ENCODE data around the gene SPHKAP. TPM values are rescaled to one million over a fixed set of nuclear protein-coding genes. Genes with fewer than 3 reads are reported as not detected.

The SPHKAP gene
- total RNA-seq, 4 donors from 2014 or later, result 0.07 TPM; not detected in 3

- Histone ChIP-seq H3K27ac (no peak overlapping the region), H3K9me3 (no peaks in the 10 kb centered on the region), H3K36me3 (no peaks in the 10 kb centered on the region), H3K4me3 (no peak overlapping the region), H3K27me3 (no peaks in the 10 kb centered on the region), H3K4me1 (no peaks in the 10 kb centered on the region)
- DNase-seq, result no peak
- TF ChIP-seq POLR2A (IDR thresholded peaks at IDR 0.05) (no peak), CTCF (IDR thresholded peaks at IDR 0.05) (no peak)
- intact Hi-C loops (cut with DNase I; ENCODE audit: low total_unique reads), result no loop called here
Observed at GRCh38 chr2:228118940-228119339, 62.5 kb downstream of the SPHKAP start.

GRCh38 chr2:228107846-228108245 is 73.6 kb downstream of the SPHKAP start:
- Histone ChIP-seq H3K9me3 (no peaks in the 10 kb centered on the region), H3K27me3 (no peaks in the 10 kb centered on the region), H3K36me3 (no peaks in the 10 kb centered on the region), H3K4me1 (no peaks in the 10 kb centered on the region), H3K4me3 (no peak overlapping the region), H3K27ac (no peak overlapping the region)
- intact Hi-C loops (cut with DNase I; ENCODE audit: low total_unique reads), result no loop called here
- no peak for TF ChIP-seq POLR2A (IDR thresholded peaks at IDR 0.05)
- no peak for TF ChIP-seq CTCF (IDR thresholded peaks at IDR 0.05)
- DNase-seq, result no peak

- DNase-seq, result no peak
- Histone ChIP-seq H3K4me1 (no peaks in the 10 kb centered on the region), H3K27ac (no peak overlapping the region), H3K9me3 (no peaks in the 10 kb centered on the region), H3K36me3 (no peaks in the 10 kb centered on the region), H3K27me3 (no peaks in the 10 kb centered on the region), H3K4me3 (no peak overlapping the region)
- intact Hi-C loops (cut with DNase I; ENCODE audit: low total_unique reads), result no loop called here
- no peak for TF ChIP-seq CTCF (IDR thresholded peaks at IDR 0.05)
- no peak for TF ChIP-seq POLR2A (IDR thresholded peaks at IDR 0.05)
Observed at GRCh38 chr2:228105526-228106250, 75.8 kb downstream of the SPHKAP start.

GRCh38 chr2:228104215-228104614 is 77.3 kb downstream of the SPHKAP start:
- no peaks in the 10 kb centered on the region for H3K27me3 ChIP-seq
- no peak overlapping the region for H3K27ac ChIP-seq
- no peaks in the 10 kb centered on the region for H3K36me3 ChIP-seq
- no peak for DNase-seq
- no peaks in the 10 kb centered on the region for H3K4me1 ChIP-seq
- no peaks in the 10 kb centered on the region for H3K9me3 ChIP-seq
- no peak overlapping the region for H3K4me3 ChIP-seq
- TF ChIP-seq CTCF (IDR thresholded peaks at IDR 0.05) (no peak), POLR2A (IDR thresholded peaks at IDR 0.05) (no peak)
- intact Hi-C loops (cut with DNase I; ENCODE audit: low total_unique reads), result no loop called here

GRCh38 chr2:228103379-228103778 is 78.1 kb downstream of the SPHKAP start:
- intact Hi-C loops (cut with DNase I; ENCODE audit: low total_unique reads), result no loop called here
- TF ChIP-seq POLR2A (IDR thresholded peaks at IDR 0.05) (no peak), CTCF (IDR thresholded peaks at IDR 0.05) (no peak)
- no peak for DNase-seq
- Histone ChIP-seq H3K4me1 (no peaks in the 10 kb centered on the region), H3K4me3 (no peak overlapping the region), H3K27me3 (no peaks in the 10 kb centered on the region), H3K9me3 (no peaks in the 10 kb centered on the region), H3K27ac (no peak overlapping the region), H3K36me3 (no peaks in the 10 kb centered on the region)
